Brain pericyte (primary cell): ENCODE results near the gene INO80C.

Experiments used
- DNase-seq: peaks from one replicate; pipeline ENCODE4 v3.0.0-alpha.2; 2012; ENCODE audit warnings: low read depth, low spot score

The INO80C gene

GRCh38 chr18:35430721-35431373 is 66.9 kb downstream of the INO80C start:
- no peak for DNase-seq

DNA sequence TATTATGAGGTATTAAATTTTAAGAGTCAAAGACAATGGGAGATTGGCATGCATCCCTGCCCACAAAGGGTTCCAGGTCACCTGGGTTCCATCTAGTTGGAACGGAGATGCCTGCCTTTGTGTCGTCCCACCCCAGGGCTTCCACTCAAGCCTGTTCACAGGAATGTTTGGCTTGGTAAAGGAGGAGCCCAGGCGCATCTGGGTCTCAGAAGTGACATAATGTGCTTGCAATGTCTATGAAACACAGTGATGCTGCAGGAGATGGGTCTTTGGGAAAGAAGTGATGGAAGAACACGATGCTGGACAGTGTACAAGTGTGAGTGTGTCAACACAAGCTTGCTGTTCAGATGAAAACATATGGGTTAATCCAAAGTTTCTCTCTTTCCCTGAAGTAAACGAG is 71.0 kb downstream of the INO80C start:
- DNase-seq, result no peak

DNA sequence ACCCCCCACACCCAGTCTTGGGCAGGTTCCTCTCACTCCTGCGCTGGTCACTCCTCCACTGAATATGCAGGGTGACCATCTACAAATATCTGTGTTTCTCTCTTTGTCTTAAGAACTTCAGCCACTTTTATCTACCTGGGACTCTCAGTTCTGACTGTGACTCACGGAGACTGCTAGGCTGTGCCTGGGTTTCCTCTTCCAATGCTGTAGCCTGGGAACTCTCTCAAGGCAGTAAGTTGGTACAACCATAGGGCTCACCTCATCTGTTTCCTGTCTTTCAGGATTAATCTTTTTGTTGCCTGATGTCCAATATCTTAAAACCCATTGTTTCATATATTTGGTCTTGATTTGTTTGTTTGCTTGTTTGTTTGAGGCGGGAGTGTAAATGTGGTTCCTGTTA is 73.4 kb downstream of the INO80C start:
- DNase-seq, result no peak

- no peak for DNase-seq
Observed at GRCh38 chr18:35422237-35422636, 75.5 kb downstream of the INO80C start.

GRCh38 chr18:35418610-35419009 is 79.2 kb downstream of the INO80C start:
- DNase-seq, result no peak
